Endometrial microvascular endothelial cells (primary cell): ENCODE data around the gene CASKIN1. TPM values are rescaled to one million over a fixed set of nuclear protein-coding genes. Genes with fewer than 3 reads are reported as not detected.
"Not testable (repeated sequence)": the region's sequence is repeated elsewhere in the genome, so short reads cannot be mapped to it uniquely, and the experiment has no call there.

Experiments
- in situ Hi-C: cut with HindIII; loops from 2 replicates; pipeline ENCODE4 v1.10.0; 2017; ENCODE audit warnings: low sequenced_read_pairs, low pct_unique_long_range_greater_than_20kb; ENCODE audit errors: inconsistent ontology term
- total RNA-seq: library from RNA; depleted of rRNA; stranded (reverse); fragments of >200 nt; gene quantifications from one replicate; pipeline ENCODE4 v1.2.3, GENCODE V29; 2015; ENCODE audit errors: inconsistent ontology term

Gene CASKIN1
- total RNA-seq, 1 donor from 2014 or later: not detected

DNA sequence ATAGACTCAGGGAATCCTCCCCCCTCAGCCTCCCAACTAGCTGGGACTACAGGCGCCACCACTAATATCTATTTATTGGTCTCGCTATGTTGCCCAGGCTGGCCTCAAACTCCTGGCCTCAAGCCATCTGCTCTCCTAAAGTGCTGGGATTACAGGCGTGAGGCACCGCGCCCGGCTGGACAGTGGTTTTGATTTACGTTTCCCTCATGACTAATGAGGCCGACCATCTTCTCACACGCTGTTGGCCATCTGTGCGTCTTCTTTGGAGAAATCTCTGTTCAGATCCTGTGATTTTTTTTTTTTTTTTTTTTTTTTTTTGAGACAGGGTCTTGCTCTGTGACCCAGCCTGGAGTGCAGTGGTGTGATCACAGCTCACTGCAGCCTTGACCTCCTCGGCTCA, 67.2 kb downstream of the CASKIN1 start:
- in situ Hi-C loops: not testable (repeated sequence)

DNA sequence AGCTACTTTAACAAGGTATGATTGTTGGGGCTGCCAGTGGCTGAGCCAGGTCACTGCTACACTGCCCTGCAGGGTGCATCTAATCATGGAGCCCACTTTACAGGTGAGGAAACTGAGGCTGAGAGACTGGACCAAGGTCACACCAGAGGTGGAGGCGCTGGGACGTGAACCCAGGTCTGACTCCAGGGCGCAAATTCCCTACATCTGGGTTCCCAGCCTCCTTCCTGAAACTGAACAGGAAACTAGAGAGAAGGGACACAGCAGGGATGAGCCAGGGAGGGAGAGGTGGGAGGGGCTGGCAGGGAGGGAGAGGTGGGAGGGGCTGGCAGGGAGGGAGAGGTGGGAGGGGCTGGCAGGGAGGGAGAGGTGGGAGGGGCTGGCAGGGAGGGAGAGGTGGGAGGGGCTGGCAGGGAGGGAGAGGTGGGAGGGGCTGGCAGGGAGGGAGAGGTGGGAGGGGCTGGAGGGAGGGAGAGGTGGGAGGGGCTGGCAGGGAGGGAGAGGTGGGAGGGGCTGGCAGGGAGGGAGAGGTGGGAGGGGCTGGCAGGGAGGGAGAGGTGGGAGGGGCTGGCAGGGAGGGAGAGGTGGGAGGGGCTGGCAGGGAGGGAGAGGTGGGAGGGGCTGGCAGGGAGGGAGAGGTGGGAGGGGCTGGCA, 68.7 kb downstream of the CASKIN1 start:
- in situ Hi-C loops: not testable (repeated sequence)

Other genes starting within 250 kb of the CASKIN1 start
- not detected for gene RPL3L, start 241.9 kb downstream of the CASKIN1 start, total RNA-seq
- 270 TPM for gene NDUFB10, start 237.1 kb downstream of the CASKIN1 start, total RNA-seq
- gene RPS2, start 231.8 kb downstream of the CASKIN1 start, total RNA-seq: 2,988 TPM
- gene RNF151, start 229.7 kb downstream of the CASKIN1 start, total RNA-seq: not detected
- 79.9 TPM for gene TBL3, start 224.6 kb downstream of the CASKIN1 start, total RNA-seq
- gene NOXO1, start 215.1 kb downstream of the CASKIN1 start, total RNA-seq: 0.09 TPM
- gene GFER, start 212.4 kb downstream of the CASKIN1 start, total RNA-seq: 17.2 TPM
- not detected for gene SYNGR3, start 206.6 kb downstream of the CASKIN1 start, total RNA-seq
- 50.6 TPM for gene ZNF598, start 186.8 kb downstream of the CASKIN1 start, total RNA-seq
- gene NPW, start 176.8 kb downstream of the CASKIN1 start, total RNA-seq: not detected
- gene NHERF2, start 169.7 kb downstream of the CASKIN1 start, total RNA-seq: 194 TPM
- 38.8 TPM for gene NTHL1, start 148.8 kb downstream of the CASKIN1 start, total RNA-seq
- gene TSC2, start 148.6 kb downstream of the CASKIN1 start, total RNA-seq: 59.2 TPM
- gene PKD1, start 60.7 kb downstream of the CASKIN1 start, total RNA-seq: 53.8 TPM
- 0.74 TPM for gene RAB26, start 48.0 kb downstream of the CASKIN1 start, total RNA-seq
- gene TRAF7, start 40.8 kb downstream of the CASKIN1 start, total RNA-seq: 87.3 TPM
- gene MLST8, start 8.8 kb upstream of the CASKIN1 start, total RNA-seq: 40.6 TPM
- 1.9 TPM for gene BRICD5, start 14.3 kb upstream of the CASKIN1 start, total RNA-seq
- gene PGP, start 18.2 kb upstream of the CASKIN1 start, total RNA-seq: 21.6 TPM
- 34.6 TPM for gene E4F1, start 27.0 kb upstream of the CASKIN1 start, total RNA-seq
- gene DNASE1L2, start 39.8 kb upstream of the CASKIN1 start, total RNA-seq: 0.09 TPM
- 31.7 TPM for gene ECI1, start 55.0 kb upstream of the CASKIN1 start, total RNA-seq
- gene RNPS1, start 71.5 kb upstream of the CASKIN1 start, total RNA-seq: 177 TPM
- gene ABCA3, start 144.1 kb upstream of the CASKIN1 start, total RNA-seq: 43.3 TPM
- 43.1 TPM for gene CCNF, start 232.8 kb upstream of the CASKIN1 start, total RNA-seq